ENCODE results near the gene ACOX2.

The ACOX2 gene

GRCh38 chr3:58574682-58575081, 37.7 kb upstream of the ACOX2 start:
- Histone ChIP-seq H3K4me1 (ENCODE audit: insufficient read depth, low read length) (peaks cover 9% of the 10 kb centered on the region), H3K9me3 (ENCODE audit: low read length) (no peaks in the 10 kb centered on the region), H3K4me3 (ENCODE audit: low read depth in 1 of 2, low read length in 2 of 2) (no peak overlapping the region), H3K36me3 (ENCODE audit: insufficient read depth, low read length) (no peaks in the 10 kb centered on the region), H3K27me3 (ENCODE audit: control insufficient read depth in 1 of 2, insufficient read depth in 2 of 2, low read length in 2 of 2) (no peaks in the 10 kb centered on the region), H3K27ac (ENCODE audit: low read depth, low read length) (no peak overlapping the region), H3K9ac (ENCODE audit: low read length) (no peak overlapping the region)

GRCh38 chr3:58574106-58574505, 37.1 kb upstream of the ACOX2 start:
- Histone ChIP-seq H3K9me3 (ENCODE audit: low read length) (no peaks in the 10 kb centered on the region), H3K4me1 (ENCODE audit: insufficient read depth, low read length) (peaks cover 9% of the 10 kb centered on the region), H3K9ac (ENCODE audit: low read length) (no peak overlapping the region), H3K36me3 (ENCODE audit: insufficient read depth, low read length) (no peaks in the 10 kb centered on the region), H3K27ac (ENCODE audit: low read depth, low read length) (no peak overlapping the region), H3K4me3 (ENCODE audit: low read depth in 1 of 2, low read length in 2 of 2) (no peak overlapping the region), H3K27me3 (ENCODE audit: control insufficient read depth in 1 of 2, insufficient read depth in 2 of 2, low read length in 2 of 2) (no peaks in the 10 kb centered on the region)

GRCh38 chr3:58573640-58574039, 36.6 kb upstream of the ACOX2 start:
- H3K9ac ChIP-seq (ENCODE audit: low read length) = no peak overlapping the region
- no peak overlapping the region for H3K27ac ChIP-seq (ENCODE audit: low read depth, low read length)
- H3K27me3 ChIP-seq (ENCODE audit: control insufficient read depth in 1 of 2, insufficient read depth in 2 of 2, low read length in 2 of 2) = no peaks in the 10 kb centered on the region
- no peak overlapping the region for H3K4me3 ChIP-seq (ENCODE audit: low read depth in 1 of 2, low read length in 2 of 2)
- H3K9me3 ChIP-seq (ENCODE audit: low read length) = no peaks in the 10 kb centered on the region
- peaks cover 9% of the 10 kb centered on the region for H3K4me1 ChIP-seq (ENCODE audit: insufficient read depth, low read length)
- no peaks in the 10 kb centered on the region for H3K36me3 ChIP-seq (ENCODE audit: insufficient read depth, low read length)

- H3K4me1 ChIP-seq (ENCODE audit: insufficient read depth, low read length) = peaks cover 5% of the 10 kb centered on the region
- no peaks in the 10 kb centered on the region for H3K9me3 ChIP-seq (ENCODE audit: low read length)
- no peak overlapping the region for H3K9ac ChIP-seq (ENCODE audit: low read length)
- H3K4me3 ChIP-seq (ENCODE audit: low read depth in 1 of 2, low read length in 2 of 2) = no peak overlapping the region
- no peak overlapping the region for H3K27ac ChIP-seq (ENCODE audit: low read depth, low read length)
- H3K36me3 ChIP-seq (ENCODE audit: insufficient read depth, low read length) = no peaks in the 10 kb centered on the region
- no peaks in the 10 kb centered on the region for H3K27me3 ChIP-seq (ENCODE audit: control insufficient read depth in 1 of 2, insufficient read depth in 2 of 2, low read length in 2 of 2)
Observed at GRCh38 chr3:58572634-58573230, 35.7 kb upstream of the ACOX2 start.

- no peak overlapping the region for H3K4me3 ChIP-seq (ENCODE audit: low read depth in 1 of 2, low read length in 2 of 2)
- H3K36me3 ChIP-seq (ENCODE audit: insufficient read depth, low read length) = no peaks in the 10 kb centered on the region
- H3K4me1 ChIP-seq (ENCODE audit: insufficient read depth, low read length) = no peaks in the 10 kb centered on the region
- H3K27ac ChIP-seq (ENCODE audit: low read depth, low read length) = no peak overlapping the region
- H3K27me3 ChIP-seq (ENCODE audit: control insufficient read depth in 1 of 2, insufficient read depth in 2 of 2, low read length in 2 of 2) = no peaks in the 10 kb centered on the region
- no peaks in the 10 kb centered on the region for H3K9me3 ChIP-seq (ENCODE audit: low read length)
- H3K9ac ChIP-seq (ENCODE audit: low read length) = no peak overlapping the region
Observed at GRCh38 chr3:58572013-58572633, 35.1 kb upstream of the ACOX2 start.

GRCh38 chr3:58570851-58571250, 33.9 kb upstream of the ACOX2 start:
- Histone ChIP-seq H3K9ac (ENCODE audit: low read length) (no peak overlapping the region), H3K4me1 (ENCODE audit: insufficient read depth, low read length) (no peaks in the 10 kb centered on the region), H3K27me3 (ENCODE audit: control insufficient read depth in 1 of 2, insufficient read depth in 2 of 2, low read length in 2 of 2) (no peaks in the 10 kb centered on the region), H3K27ac (ENCODE audit: low read depth, low read length) (no peak overlapping the region), H3K36me3 (ENCODE audit: insufficient read depth, low read length) (no peaks in the 10 kb centered on the region), H3K4me3 (ENCODE audit: low read depth in 1 of 2, low read length in 2 of 2) (no peak overlapping the region), H3K9me3 (ENCODE audit: low read length) (no peaks in the 10 kb centered on the region)

- Histone ChIP-seq H3K27me3 (ENCODE audit: control insufficient read depth in 1 of 2, insufficient read depth in 2 of 2, low read length in 2 of 2) (no peaks in the 10 kb centered on the region), H3K9me3 (ENCODE audit: low read length) (no peaks in the 10 kb centered on the region), H3K4me1 (ENCODE audit: insufficient read depth, low read length) (no peaks in the 10 kb centered on the region), H3K36me3 (ENCODE audit: insufficient read depth, low read length) (no peaks in the 10 kb centered on the region), H3K9ac (ENCODE audit: low read length) (no peak overlapping the region), H3K27ac (ENCODE audit: low read depth, low read length) (no peak overlapping the region), H3K4me3 (ENCODE audit: low read depth in 1 of 2, low read length in 2 of 2) (no peak overlapping the region)
Observed at GRCh38 chr3:58569287-58570001, 32.5 kb upstream of the ACOX2 start.

GRCh38 chr3:58568572-58569286, 31.7 kb upstream of the ACOX2 start:
- H3K36me3 ChIP-seq (ENCODE audit: insufficient read depth, low read length) = no peaks in the 10 kb centered on the region
- no peaks in the 10 kb centered on the region for H3K27me3 ChIP-seq (ENCODE audit: control insufficient read depth in 1 of 2, insufficient read depth in 2 of 2, low read length in 2 of 2)
- no peak overlapping the region for H3K4me3 ChIP-seq (ENCODE audit: low read depth in 1 of 2, low read length in 2 of 2)
- H3K9ac ChIP-seq (ENCODE audit: low read length) = no peak overlapping the region
- H3K4me1 ChIP-seq (ENCODE audit: insufficient read depth, low read length) = no peaks in the 10 kb centered on the region
- H3K27ac ChIP-seq (ENCODE audit: low read depth, low read length) = no peak overlapping the region
- H3K9me3 ChIP-seq (ENCODE audit: low read length) = no peaks in the 10 kb centered on the region

GRCh38 chr3:58567251-58567515, 30.2 kb upstream of the ACOX2 start:
- Histone ChIP-seq H3K27ac (ENCODE audit: low read depth, low read length) (no peak overlapping the region), H3K9me3 (ENCODE audit: low read length) (no peaks in the 10 kb centered on the region), H3K27me3 (ENCODE audit: control insufficient read depth in 1 of 2, insufficient read depth in 2 of 2, low read length in 2 of 2) (no peaks in the 10 kb centered on the region), H3K4me3 (ENCODE audit: low read depth in 1 of 2, low read length in 2 of 2) (no peak overlapping the region), H3K36me3 (ENCODE audit: insufficient read depth, low read length) (no peaks in the 10 kb centered on the region), H3K4me1 (ENCODE audit: insufficient read depth, low read length) (no peaks in the 10 kb centered on the region), H3K9ac (ENCODE audit: low read length) (no peak overlapping the region)

- no peaks in the 10 kb centered on the region for H3K36me3 ChIP-seq (ENCODE audit: insufficient read depth, low read length)
- no peaks in the 10 kb centered on the region for H3K27me3 ChIP-seq (ENCODE audit: control insufficient read depth in 1 of 2, insufficient read depth in 2 of 2, low read length in 2 of 2)
- no peak overlapping the region for H3K4me3 ChIP-seq (ENCODE audit: low read depth in 1 of 2, low read length in 2 of 2)
- no peak overlapping the region for H3K27ac ChIP-seq (ENCODE audit: low read depth, low read length)
- no peak overlapping the region for H3K9ac ChIP-seq (ENCODE audit: low read length)
- no peaks in the 10 kb centered on the region for H3K4me1 ChIP-seq (ENCODE audit: insufficient read depth, low read length)
- no peaks in the 10 kb centered on the region for H3K9me3 ChIP-seq (ENCODE audit: low read length)
Observed at GRCh38 chr3:58566398-58567250, 29.6 kb upstream of the ACOX2 start.

All from muscle layer of colon (tissue), 2 donors.